Left hindlimb (tissue), 1 donor: ENCODE results near the gene HHIPL2.

Source experiments
- DNase-seq: peaks from one replicate; pipeline ENCODE4 v3.0.0-alpha.2; 2018

HHIPL2 gene

DNA sequence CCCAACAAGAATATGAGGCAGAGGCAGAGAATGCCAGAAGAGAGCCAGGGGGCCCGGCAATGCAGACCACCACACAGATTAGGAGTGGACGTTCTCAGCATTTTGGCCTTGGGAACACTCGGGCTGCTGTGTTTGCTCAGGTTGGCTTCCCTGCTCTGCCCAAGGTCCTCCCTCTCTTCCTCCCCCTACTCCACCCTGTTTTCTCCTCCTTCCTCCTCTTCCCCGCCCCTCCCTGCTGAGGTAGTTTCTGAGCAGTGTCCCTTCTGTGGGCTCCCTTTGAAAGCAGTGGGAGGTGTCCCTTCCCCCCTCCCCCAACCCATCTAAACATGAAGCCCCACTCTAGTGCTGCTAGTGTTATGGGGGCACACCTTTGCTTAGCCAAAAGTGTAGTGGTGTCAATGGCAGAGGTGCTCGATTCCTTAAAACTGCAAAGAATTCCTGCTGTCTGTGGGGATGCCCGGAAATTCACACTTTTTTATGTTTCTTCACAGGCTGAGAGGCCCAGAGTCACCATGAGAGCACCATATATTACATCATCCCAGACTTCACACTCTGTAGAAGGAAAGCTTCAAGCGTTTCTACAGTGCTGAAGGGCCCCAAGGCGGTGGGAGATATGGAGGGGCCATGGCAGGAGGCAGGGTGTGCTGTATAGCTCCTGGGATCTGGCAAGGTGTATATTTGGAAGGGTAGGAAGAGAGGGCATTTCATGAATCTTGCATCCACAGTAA is at the start of gene HHIPL2:
Gene HHIPL2 (minus strand): TSS at position 161 of the 728 bp plus-strand sequence. CDS start 60 bp downstream, at position 101.
- DNase-seq = no peak

GRCh38 chr1:222596696-222597095 is 48.8 kb upstream of the HHIPL2 start:
- DNase-seq = no peak

DNA sequence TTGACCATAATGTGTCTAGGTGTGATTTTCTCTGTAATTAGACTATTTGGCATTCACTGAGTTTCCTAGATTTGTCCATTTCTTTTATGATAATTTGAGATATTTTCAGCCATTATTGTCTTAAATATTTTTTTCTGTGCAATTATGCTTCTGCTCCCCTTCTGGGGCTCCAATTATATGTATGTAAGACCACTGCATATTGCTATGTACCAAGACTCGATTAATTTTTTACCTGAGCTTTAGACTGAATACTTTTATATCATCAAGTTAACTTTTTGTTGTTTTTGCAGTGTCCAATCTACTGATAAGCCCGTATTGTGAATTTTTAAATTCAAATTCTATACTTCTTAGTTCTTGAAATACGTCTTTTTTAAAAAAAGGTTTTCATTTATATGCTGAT is 46.9 kb upstream of the HHIPL2 start:
- no peak for DNase-seq

GRCh38 chr1:222592171-222592570 is 44.3 kb upstream of the HHIPL2 start:
- no peak for DNase-seq

DNA sequence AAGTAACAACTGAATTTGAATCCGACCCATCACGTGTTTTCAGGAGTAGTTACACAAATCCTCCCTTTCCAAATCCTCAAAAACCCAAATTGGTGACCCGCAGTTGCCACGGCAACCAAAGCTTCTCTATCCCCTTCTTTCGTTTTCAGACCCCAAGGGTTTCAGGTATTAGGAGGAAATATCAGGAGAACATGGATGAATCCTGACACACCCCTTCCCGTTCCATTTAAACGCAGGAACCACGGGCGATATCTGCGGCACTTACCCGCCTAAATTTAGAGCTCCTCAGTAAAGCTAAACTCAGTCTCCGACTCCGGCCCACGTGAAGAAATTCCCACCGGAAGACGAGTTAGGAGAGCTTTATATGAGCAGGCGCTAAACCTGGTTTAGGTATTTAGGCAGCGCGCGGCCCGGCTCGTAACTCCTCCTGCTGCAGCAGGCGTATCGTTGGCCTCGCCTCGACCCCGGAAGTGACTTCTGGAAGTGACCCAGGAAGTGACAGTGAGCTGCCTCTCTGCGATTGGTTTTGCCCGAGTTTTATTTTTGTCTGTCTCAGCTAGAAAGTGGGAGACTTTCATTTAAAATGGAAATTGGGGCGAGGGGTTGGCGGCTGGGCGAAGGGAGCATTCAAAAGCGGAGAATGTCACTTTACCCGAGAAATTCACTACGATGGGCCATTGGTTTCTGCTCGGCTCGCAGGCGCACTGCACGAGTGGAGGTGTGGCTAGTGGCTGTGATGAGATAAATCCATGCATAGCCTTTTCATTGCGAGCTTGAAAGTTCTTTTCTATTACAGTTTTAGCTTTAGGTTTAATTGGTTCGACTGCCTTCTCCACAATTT is 41.8 kb upstream of the HHIPL2 start, which contains the start of gene TAF1A:
Gene TAF1A (minus strand): TSS at position 472 of the 841 bp plus-strand sequence.
- DNase-seq = peak; percentile 92

DNA sequence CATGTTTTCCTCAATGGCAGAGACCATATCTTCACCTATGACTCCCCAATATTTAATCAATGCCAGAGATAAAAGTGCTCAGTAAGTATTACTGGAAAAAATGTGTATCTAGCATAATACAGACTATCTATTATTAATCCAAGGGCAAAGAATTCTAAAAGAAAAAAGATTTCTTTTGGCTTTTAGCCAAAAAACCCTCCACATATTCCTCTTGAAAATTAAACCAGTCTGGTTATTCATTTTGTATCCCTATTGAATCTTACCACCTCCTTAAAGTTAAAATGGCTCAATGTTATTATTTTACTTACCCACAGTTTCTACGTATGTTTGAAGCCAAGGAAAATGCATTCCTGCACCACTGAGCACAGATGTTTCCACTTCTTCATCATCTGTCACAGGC is 40.2 kb upstream of the HHIPL2 start:
- DNase-seq = no peak

GRCh38 chr1:222586842-222587241 is 38.9 kb upstream of the HHIPL2 start:
- no peak for DNase-seq

- DNase-seq = no peak
These were observed 35.2 kb upstream of the HHIPL2 start for GRCh38 chr1:222583079-222583478.

- no peak for DNase-seq
These were observed 34.3 kb upstream of the HHIPL2 start for GRCh38 chr1:222582099-222582774.

DNA sequence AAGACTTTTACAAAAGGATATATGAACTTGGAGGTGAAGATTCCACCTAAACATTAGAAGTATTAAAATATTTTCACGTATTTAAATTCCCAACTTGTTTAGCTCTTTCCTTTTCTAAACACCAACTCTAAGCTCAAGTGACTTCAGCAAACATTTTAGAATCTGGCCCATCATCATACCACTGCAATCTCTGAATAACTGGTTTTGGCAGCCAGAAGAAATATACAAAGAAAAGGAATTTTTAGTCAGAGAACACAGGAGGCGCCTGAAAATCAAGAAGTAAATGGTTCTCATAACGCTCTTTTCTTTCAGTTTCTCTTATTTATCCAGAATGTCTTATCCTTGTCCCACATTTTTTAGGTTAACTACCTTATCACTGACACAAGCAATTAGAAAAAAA is 31.4 kb upstream of the HHIPL2 start:
- DNase-seq = no peak

GRCh38 chr1:222570837-222571236 is 22.9 kb upstream of the HHIPL2 start:
- DNase-seq = no peak

- DNase-seq = no peak
These were observed 13.8 kb upstream of the HHIPL2 start for GRCh38 chr1:222561656-222562055.

GRCh38 chr1:222557574-222557973 is 9.7 kb upstream of the HHIPL2 start:
- DNase-seq = no peak

DNA sequence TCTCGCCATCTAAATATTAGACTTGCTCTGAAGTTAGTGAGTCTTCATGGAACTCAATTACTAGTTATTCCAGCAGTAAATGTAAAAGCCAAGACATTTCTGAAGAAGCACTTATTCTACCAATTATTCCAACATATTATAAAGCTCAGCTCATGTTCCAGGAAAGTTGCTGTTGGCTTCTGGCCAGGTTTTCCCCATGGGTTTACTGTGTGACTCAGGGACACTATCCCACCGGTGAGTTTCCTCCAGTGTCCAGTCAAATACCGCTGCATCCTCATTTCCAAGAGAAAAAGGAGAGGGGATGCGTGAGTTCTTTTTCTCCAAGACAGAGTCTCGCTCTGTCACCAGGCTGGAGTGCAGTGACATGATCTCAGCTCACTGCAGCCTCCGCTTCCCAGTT is 9.2 kb upstream of the HHIPL2 start:
- no peak for DNase-seq

GRCh38 chr1:222555992-222556615 is 8.2 kb upstream of the HHIPL2 start:
- no peak for DNase-seq

- no peak for DNase-seq
These were observed 6.3 kb upstream of the HHIPL2 start for GRCh38 chr1:222554177-222554576.

GRCh38 chr1:222552882-222553281 is 5.0 kb upstream of the HHIPL2 start:
- DNase-seq = no peak

DNA sequence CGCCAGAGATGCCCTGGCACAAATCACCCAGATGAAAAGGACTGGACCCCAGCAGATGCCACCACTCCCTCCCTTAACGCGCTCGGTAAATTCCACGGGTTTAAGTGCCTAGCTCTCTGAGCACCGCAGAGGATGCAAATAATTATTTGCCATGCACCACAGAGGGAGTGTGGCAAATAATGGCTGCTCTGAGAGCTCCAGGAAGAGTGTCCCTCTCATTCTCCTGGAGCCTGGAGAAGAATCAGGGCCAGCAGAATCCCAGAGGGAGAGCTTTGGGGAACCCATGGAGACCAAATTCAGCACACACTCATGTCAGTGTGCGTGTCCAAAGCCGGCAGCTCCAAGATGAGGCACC is 667 bp downstream of the HHIPL2 start:
- DNase-seq = no peak

GRCh38 chr1:222546548-222547259 is 1.2 kb downstream of the HHIPL2 start:
- DNase-seq = peak; percentile 51

- DNase-seq = no peak
These were observed 1.8 kb downstream of the HHIPL2 start for GRCh38 chr1:222546091-222546490.

DNA sequence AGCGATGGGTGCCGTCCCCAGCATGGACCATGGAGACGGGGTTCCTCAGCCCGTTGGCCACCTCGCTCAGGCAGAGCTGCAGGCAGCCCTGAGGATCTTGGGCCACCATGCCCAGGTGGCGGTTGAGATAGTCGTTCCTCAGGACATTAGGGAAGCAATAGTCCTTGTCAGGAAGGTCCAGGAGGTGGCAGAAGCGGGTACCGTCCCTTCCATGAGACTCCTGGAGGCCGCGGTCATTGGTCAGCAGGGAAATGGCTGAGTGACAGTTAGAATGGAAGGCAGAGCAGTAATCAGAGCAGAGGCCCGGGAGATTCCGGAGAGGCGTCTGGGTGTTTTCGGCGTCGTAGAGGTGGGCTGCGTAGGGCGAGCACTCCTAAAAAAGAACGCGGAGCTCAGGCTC is 4.1 kb downstream of the HHIPL2 start:
- DNase-seq = no peak

DNA sequence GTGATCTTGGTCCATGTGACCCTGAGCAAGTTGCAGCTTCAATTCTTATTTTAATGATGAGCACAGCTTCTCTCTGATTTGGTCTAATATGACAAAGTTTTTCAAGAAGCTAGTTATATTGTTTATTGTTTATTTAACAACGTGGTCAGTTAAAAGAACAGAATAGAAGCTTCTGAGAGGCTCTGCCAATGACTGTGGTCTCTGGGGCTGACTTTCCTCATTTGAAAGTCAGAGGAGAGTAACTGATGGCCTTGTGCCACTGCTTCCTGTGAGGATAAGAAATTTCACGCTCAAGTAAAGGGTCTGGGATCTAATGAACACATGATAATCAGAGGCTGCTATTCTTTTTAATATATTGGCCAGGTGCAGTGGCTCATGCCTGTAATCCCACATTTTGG is 7.3 kb downstream of the HHIPL2 start:
- DNase-seq = no peak
